ENCODE measurements around the gene SH3BP4.

GRCh38 chr2:235077046-235077445 lies 125.2 kb downstream of the SH3BP4 start:
- TF ChIP-seq ETV5 (CRISPR knock-in tag; IDR thresholded peaks at IDR 0.05; ENCODE audit: borderline replicate concordance), result no peak
- no peak for TF ChIP-seq SNRNP70 (IDR thresholded peaks at IDR 0.05; ENCODE audit: low read depth, low read length)
- no peak for TF ChIP-seq FOXJ3 (CRISPR knock-in tag; IDR thresholded peaks at IDR 0.05; ENCODE audit: borderline replicate concordance)
- no peak for TF ChIP-seq THAP11 (CRISPR knock-in tag; IDR thresholded peaks at IDR 0.05)
- TF ChIP-seq CTCF (CRISPR knock-in tag; IDR thresholded peaks at IDR 0.05), result no peak
- TF ChIP-seq GMEB2 (CRISPR knock-in tag; IDR thresholded peaks at IDR 0.05; ENCODE audit: low read depth), result no peak
- TF ChIP-seq ZNF713 (CRISPR knock-in tag; IDR thresholded peaks at IDR 0.05), result no peak
- TF ChIP-seq ZNF615 (CRISPR knock-in tag; IDR thresholded peaks at IDR 0.05; ENCODE audit: borderline replicate concordance), result no peak

Measured in HepG2 (cell line).